ENCODE results near the gene CCDC192.

The CCDC192 gene

GRCh38 chr5:127810017-127810416 lies 106.8 kb downstream of the CCDC192 start:
- no peak for DNase-seq (ENCODE audit: low read depth in 2 of 2)

DNA sequence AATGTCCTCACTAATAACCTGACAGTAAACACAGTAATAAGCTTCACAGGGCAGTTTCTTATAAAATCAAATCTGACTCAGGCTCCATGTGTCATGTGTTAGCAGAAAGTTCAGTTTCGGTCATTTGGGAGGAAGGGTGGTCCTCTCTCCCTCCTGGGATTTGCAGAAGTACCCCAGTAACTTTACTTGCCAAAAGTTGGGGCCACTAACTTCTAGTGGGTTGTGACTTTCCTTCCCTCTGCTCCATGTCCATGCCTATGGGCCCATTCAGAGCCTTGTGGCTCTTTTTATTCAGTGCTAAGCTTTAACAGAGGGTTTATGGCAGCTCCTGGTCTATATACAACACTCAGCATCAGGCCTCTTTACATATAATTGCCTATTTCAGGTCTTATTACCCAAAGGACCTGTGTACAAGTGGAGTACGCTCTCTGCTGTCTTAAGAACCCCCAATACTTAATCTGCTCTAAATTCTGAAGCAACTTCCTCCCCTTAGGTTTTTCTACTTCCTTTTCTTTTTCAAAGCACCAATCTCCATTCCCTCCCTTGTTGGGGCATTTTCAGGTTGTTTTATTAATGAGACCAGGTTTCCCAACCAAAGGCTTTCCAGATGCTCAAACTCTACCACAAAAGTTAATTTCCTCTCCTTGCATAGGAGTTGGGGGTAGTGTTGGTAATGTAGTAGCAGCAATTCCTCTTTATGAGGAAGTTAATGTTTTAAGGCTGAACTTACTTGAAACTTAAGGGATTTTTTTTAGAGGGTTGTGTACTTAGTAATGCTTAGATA lies 107.7 kb downstream of the CCDC192 start:
- DNase-seq (ENCODE audit: low read depth in 2 of 2) = no peak

GRCh38 chr5:127812570-127812969 lies 109.4 kb downstream of the CCDC192 start:
- DNase-seq (ENCODE audit: low read depth in 2 of 2) = no peak

- no peak for DNase-seq (ENCODE audit: low read depth in 2 of 2)
Observed at GRCh38 chr5:127813633-127814587, 110.7 kb downstream of the CCDC192 start.

- DNase-seq (ENCODE audit: low read depth in 2 of 2) = no peak
Observed at GRCh38 chr5:127814588-127814973, 111.4 kb downstream of the CCDC192 start.

GRCh38 chr5:127820910-127821553 lies 117.8 kb downstream of the CCDC192 start:
- DNase-seq (ENCODE audit: low read depth in 2 of 2) = no peak

DNA sequence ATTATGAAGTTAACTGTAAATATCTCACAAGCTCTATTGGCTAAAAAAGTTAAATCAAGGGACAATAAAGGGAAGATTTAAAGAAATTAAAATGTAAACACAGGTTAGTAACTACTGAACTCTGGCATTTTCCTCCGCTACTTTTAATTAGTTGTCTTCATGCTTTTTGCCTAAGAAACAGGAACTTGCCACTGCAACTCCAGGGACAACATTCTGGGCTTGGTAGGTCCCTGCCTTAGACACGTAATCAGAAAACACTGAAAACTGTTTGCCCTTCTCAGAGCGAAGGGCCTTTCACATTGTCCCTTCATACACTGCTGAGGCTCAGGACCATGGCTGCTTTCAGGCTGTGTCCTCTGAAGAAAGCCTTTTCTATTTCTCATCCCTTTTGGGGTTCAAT lies 118.7 kb downstream of the CCDC192 start:
- DNase-seq (ENCODE audit: low read depth in 2 of 2) = no peak

DNA sequence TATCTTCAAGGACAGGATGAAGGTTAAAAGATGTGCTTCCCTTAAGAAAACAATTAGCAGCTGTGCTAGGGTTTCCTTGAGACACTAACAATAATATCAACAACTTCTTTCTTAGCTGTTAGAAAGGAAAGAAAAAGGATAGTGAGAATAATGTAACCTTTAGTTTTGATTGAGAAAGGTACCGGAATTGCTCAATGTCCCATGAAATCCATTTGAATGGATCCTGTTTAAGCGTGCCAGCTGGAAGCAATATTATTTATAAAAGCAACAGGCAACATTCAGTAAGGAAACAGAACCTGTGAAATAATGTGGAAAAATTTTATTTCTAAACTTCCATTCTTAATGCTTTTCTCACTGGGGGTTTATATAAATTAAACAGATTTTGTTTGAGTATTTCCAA lies 120.9 kb downstream of the CCDC192 start:
- DNase-seq (ENCODE audit: low read depth in 2 of 2) = no peak

GRCh38 chr5:127826011-127826410 lies 122.8 kb downstream of the CCDC192 start:
- DNase-seq (ENCODE audit: low read depth in 2 of 2) = no peak

GRCh38 chr5:127827451-127827850 lies 124.3 kb downstream of the CCDC192 start:
- DNase-seq (ENCODE audit: low read depth in 2 of 2) = no peak

DNA sequence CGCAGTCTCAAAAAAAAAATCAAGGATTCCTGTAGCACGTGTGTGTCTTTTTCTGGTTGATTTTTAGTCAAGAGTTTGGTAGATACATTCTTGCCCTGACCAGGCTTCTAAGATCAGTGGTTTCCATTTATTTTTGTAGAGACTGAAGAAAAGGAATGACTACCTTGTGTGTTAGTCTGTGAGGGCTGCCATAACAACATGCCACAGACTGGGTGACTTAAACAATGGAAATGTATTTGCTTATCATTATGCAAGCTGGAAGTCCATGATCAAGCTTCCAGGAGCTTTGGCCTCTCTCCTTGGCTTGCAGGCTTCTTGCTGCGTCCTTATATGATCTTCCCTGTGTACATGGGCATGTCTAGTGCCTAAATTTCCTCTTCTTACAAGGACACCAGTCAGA lies 127.0 kb downstream of the CCDC192 start:
- no peak for DNase-seq (ENCODE audit: low read depth in 2 of 2)

GRCh38 chr5:127830829-127831598 lies 127.8 kb downstream of the CCDC192 start:
- DNase-seq (ENCODE audit: low read depth in 2 of 2) = no peak

DNA sequence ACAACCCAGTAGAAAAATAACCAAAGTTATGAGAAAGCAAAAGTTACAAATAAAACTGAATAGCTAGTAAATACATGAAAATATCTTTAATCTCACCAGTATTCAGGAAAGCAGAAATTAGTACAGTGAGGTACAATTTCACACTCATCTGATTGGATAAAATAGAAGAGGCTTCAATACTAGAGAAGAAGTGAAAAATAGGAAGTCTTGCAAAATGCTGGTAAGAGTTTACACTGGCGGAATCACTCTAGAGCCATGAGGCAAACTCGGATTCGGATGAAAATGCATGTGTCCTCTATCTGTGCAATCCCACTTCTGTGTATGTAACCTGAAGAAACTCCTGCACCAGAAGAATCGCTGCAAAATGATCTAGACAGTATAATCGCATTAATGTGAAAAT lies 128.9 kb downstream of the CCDC192 start:
- no peak for DNase-seq (ENCODE audit: low read depth in 2 of 2)

DNA sequence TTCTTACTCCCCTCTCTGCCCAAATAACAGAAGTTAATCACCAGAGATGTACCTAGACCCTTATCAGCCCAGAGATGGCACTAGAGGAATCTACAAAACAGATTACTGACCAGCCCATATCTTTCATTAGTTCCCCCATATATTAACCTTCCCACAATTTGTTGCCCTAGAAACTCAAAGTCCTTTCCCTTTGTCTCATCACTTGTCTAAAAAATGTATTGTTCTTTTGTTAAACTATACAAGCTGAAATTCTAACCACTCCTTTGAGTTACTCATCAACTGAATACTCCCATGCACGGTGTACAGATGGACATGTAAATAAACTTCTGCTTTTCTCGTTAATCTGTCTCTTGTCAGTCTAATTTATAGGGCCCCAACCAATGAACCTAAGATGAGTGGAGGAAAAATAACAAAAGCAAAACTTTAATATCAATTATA lies 130.9 kb downstream of the CCDC192 start:
- no peak for DNase-seq (ENCODE audit: low read depth in 2 of 2)

DNA sequence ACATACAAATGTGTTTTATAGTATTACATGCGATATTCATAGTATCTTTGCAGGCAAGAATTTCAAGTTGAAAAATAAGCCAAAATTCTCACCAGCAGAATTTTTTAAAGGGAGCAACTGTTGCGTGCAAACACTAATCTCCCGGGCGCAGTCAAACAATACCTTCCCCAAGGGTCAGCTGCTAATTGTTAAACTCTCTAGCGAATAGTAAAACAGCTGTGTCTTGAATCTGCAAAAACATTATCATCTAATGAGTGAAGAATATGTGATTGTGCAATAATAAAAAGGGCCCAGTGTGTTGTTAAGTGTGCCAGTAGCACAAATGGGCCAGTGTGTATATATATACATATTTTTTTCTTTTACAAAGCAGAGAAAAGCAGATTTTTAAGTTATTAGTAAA lies 131.4 kb downstream of the CCDC192 start:
- no peak for DNase-seq (ENCODE audit: low read depth in 2 of 2)

GRCh38 chr5:127838661-127839060 lies 135.5 kb downstream of the CCDC192 start:
- DNase-seq (ENCODE audit: low read depth in 2 of 2) = no peak

- no peak for DNase-seq (ENCODE audit: low read depth in 2 of 2)
Observed at GRCh38 chr5:127839072-127839471, 135.9 kb downstream of the CCDC192 start.

- DNase-seq (ENCODE audit: low read depth in 2 of 2) = no peak
Observed at GRCh38 chr5:127839496-127840197, 136.5 kb downstream of the CCDC192 start.

DNA sequence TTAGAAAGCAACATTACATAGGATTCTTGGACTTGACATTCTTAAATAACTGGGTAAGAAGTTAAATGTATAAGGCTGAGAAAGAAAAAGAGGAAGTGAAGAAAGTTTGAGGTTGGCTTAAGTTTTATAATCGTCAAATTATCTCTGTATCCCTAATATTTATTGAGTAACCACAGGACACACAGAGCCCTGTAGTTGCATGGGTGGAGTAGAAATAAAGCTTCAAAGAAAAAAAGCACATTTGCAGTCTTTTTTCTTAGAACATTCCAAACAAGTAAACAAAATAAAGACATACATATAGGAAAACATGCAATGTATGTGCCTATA lies 137.0 kb downstream of the CCDC192 start:
- no peak for DNase-seq (ENCODE audit: low read depth in 2 of 2)

- no peak for DNase-seq (ENCODE audit: low read depth in 2 of 2)
Observed at GRCh38 chr5:127840809-127841208, 137.6 kb downstream of the CCDC192 start.

GRCh38 chr5:127844581-127845021 lies 141.4 kb downstream of the CCDC192 start:
- DNase-seq (ENCODE audit: low read depth in 2 of 2) = no peak

Measured in stimulated activated CD8-positive, alpha-beta memory T cell treated with anti-CD3 and anti-CD28 coated beads, Interleukin-2, amount 100 ng/mL, for 48 hours (primary cell).